Measurements from ENCODE around the gene MRS2. TPM values are rescaled to one million over a fixed set of nuclear protein-coding genes. Genes with fewer than 3 reads are reported as not detected.

MRS2 gene
- polyA plus RNA-seq, 6 donors from 2014 or later, result 17.3 to 31.6 (median 19.3) TPM

- H3K4me3 Mint-ChIP-seq, result no peak overlapping the region
These were observed 46.2 kb downstream of the MRS2 start for GRCh38 chr6:24448828-24449525.

GRCh38 chr6:24451581-24452388 lies 49.0 kb downstream of the MRS2 start:
- H3K4me1 Mint-ChIP-seq, result no peaks in the 10 kb centered on the region

More at GRCh38 chr6:24448828-24449525, 46.2 kb downstream of the MRS2 start:
- Mint-ChIP-seq H3K27ac (no peak overlapping the region), H3K27me3 (no peaks in the 10 kb centered on the region), H3K9me3 (no peaks in the 10 kb centered on the region), H3K4me1 (no peaks in the 10 kb centered on the region), H3K36me3 (no peaks in the 10 kb centered on the region)
- no peak for ATAC-seq (ENCODE audit: low read depth in 2 of 2)
- DNase-seq, result no peak

GRCh38 chr6:24453921-24454320 lies 51.2 kb downstream of the MRS2 start:
- H3K4me1 Mint-ChIP-seq, result no peaks in the 10 kb centered on the region
- no peaks in the 10 kb centered on the region for H3K9me3 Mint-ChIP-seq
- no peak overlapping the region for H3K27ac Mint-ChIP-seq
- H3K36me3 Mint-ChIP-seq, result no peaks in the 10 kb centered on the region
- no peak for ATAC-seq (ENCODE audit: low read depth in 2 of 2)
- H3K27me3 Mint-ChIP-seq, result no peaks in the 10 kb centered on the region
- DNase-seq, result no peak
- no peak overlapping the region for H3K4me3 Mint-ChIP-seq

More at GRCh38 chr6:24451581-24452388, 49.0 kb downstream of the MRS2 start:
- H3K4me3 Mint-ChIP-seq, result no peak overlapping the region
- no peak overlapping the region for H3K27ac Mint-ChIP-seq
- H3K36me3 Mint-ChIP-seq, result no peaks in the 10 kb centered on the region
- ATAC-seq (ENCODE audit: low read depth in 2 of 2) (no peak), DNase-seq (no peak)
- H3K9me3 Mint-ChIP-seq, result no peaks in the 10 kb centered on the region
- H3K27me3 Mint-ChIP-seq, result no peaks in the 10 kb centered on the region

GRCh38 chr6:24454452-24454851 lies 51.7 kb downstream of the MRS2 start:
- peaks cover 0 to 1% of the 10 kb centered on the region in 2 donors for H3K36me3 Mint-ChIP-seq
- H3K4me1 Mint-ChIP-seq, result no peaks in the 10 kb centered on the region
- ATAC-seq (ENCODE audit: low read depth in 2 of 2), result no peak

GRCh38 chr6:24455061-24455460 lies 52.3 kb downstream of the MRS2 start:
- Mint-ChIP-seq H3K4me3 (no peak overlapping the region), H3K9me3 (no peaks in the 10 kb centered on the region), H3K36me3 (peaks cover 0 to 7% of the 10 kb centered on the region in 2 donors), H3K27ac (no peak overlapping the region), H3K4me1 (no peaks in the 10 kb centered on the region), H3K27me3 (no peaks in the 10 kb centered on the region)
- ATAC-seq (ENCODE audit: low read depth in 2 of 2) (no peak), DNase-seq (no peak)

More at GRCh38 chr6:24454452-24454851, 51.7 kb downstream of the MRS2 start:
- DNase-seq, result no peak
- Mint-ChIP-seq H3K27me3 (no peaks in the 10 kb centered on the region), H3K9me3 (no peaks in the 10 kb centered on the region), H3K27ac (no peak overlapping the region), H3K4me3 (no peak overlapping the region)

- peaks cover 0 to 13% of the 10 kb centered on the region in 2 donors for H3K36me3 Mint-ChIP-seq
- ATAC-seq (ENCODE audit: low read depth in 2 of 2), result no peak
- H3K27me3 Mint-ChIP-seq, result no peaks in the 10 kb centered on the region
- no peak for DNase-seq
- no peaks in the 10 kb centered on the region for H3K4me1 Mint-ChIP-seq
- no peak overlapping the region for H3K4me3 Mint-ChIP-seq
- H3K27ac Mint-ChIP-seq, result no peak overlapping the region
- no peaks in the 10 kb centered on the region for H3K9me3 Mint-ChIP-seq
These were observed 55.4 kb downstream of the MRS2 start for GRCh38 chr6:24458134-24458533.

DNA sequence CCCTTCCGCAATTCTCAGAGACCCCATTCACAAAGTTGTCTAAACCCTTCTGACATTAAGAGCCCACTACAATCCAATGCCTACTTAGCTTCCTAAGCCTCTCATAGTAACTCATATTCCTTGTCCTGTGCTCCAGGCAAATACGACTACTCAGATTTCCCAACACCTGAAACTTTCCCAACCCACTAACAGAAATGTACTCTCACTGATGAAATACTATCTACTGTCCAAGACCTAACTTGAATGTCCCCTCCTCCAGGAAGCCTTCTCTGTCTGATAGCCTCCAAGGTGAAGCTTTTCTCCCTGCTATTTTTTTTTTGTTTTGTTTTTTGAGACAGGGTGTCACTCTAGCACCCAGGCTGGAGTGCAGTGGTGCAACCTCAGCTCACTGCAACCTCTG lies 56.2 kb downstream of the MRS2 start:
- H3K27me3 Mint-ChIP-seq, result no peaks in the 10 kb centered on the region
- DNase-seq (no peak), ATAC-seq (ENCODE audit: low read depth in 2 of 2) (no peak)
- H3K4me3 Mint-ChIP-seq, result no peak overlapping the region
- H3K4me1 Mint-ChIP-seq, result no peaks in the 10 kb centered on the region
- H3K36me3 Mint-ChIP-seq, result peaks cover 0 to 13% of the 10 kb centered on the region in 2 donors
- H3K27ac Mint-ChIP-seq, result no peak overlapping the region
- no peaks in the 10 kb centered on the region for H3K9me3 Mint-ChIP-seq

- Mint-ChIP-seq H3K27me3 (no peaks in the 10 kb centered on the region), H3K27ac (no peak overlapping the region), H3K4me1 (no peaks in the 10 kb centered on the region), H3K4me3 (no peak overlapping the region), H3K36me3 (peaks cover 0 to 13% of the 10 kb centered on the region in 2 donors), H3K9me3 (no peaks in the 10 kb centered on the region)
- ATAC-seq (ENCODE audit: low read depth in 2 of 2) (no peak), DNase-seq (no peak)
These were observed 58.2 kb downstream of the MRS2 start for GRCh38 chr6:24460966-24461365.

GRCh38 chr6:24464253-24465038 lies 61.7 kb downstream of the MRS2 start:
- no peak for ATAC-seq (ENCODE audit: low read depth in 2 of 2)
- H3K4me1 Mint-ChIP-seq, result no peaks in the 10 kb centered on the region
- H3K4me3 Mint-ChIP-seq, result no peak overlapping the region
- no peaks in the 10 kb centered on the region for H3K9me3 Mint-ChIP-seq
- peak overlapping the region in 1 of 6 donors; percentile 16 for H3K27ac Mint-ChIP-seq
- peaks cover 0 to 19% of the 10 kb centered on the region in 2 donors for H3K36me3 Mint-ChIP-seq
- H3K27me3 Mint-ChIP-seq, result no peaks in the 10 kb centered on the region
- DNase-seq, result no peak

GRCh38 chr6:24469811-24470210 lies 67.1 kb downstream of the MRS2 start:
- peak overlapping the region in 1 of 6 donors; percentile 49 for H3K27ac Mint-ChIP-seq
- ATAC-seq (ENCODE audit: low read depth in 2 of 2), result no peak
- H3K4me3 Mint-ChIP-seq, result no peak overlapping the region
- H3K9me3 Mint-ChIP-seq, result no peaks in the 10 kb centered on the region
- H3K36me3 Mint-ChIP-seq, result peaks cover 0 to 7% of the 10 kb centered on the region in 2 donors
- no peak for DNase-seq
- H3K27me3 Mint-ChIP-seq, result no peaks in the 10 kb centered on the region
- H3K4me1 Mint-ChIP-seq, result no peaks in the 10 kb centered on the region

- H3K4me1 Mint-ChIP-seq, result no peaks in the 10 kb centered on the region
- DNase-seq, result no peak
- H3K9me3 Mint-ChIP-seq, result no peaks in the 10 kb centered on the region
- no peaks in the 10 kb centered on the region for H3K36me3 Mint-ChIP-seq
- no peak for ATAC-seq (ENCODE audit: low read depth in 2 of 2)
- no peaks in the 10 kb centered on the region for H3K27me3 Mint-ChIP-seq
- no peak overlapping the region for H3K4me3 Mint-ChIP-seq
- H3K27ac Mint-ChIP-seq, result no peak overlapping the region
These were observed 69.4 kb downstream of the MRS2 start for GRCh38 chr6:24472181-24472580.
